Heart left ventricle (tissue), 13 donors: ENCODE results near the gene OMD.

ENCODE experiments used
- POLR2A ChIP-seq, 2 donors: fragments of 450-650 bp; IDR thresholded peaks; one replicate each; pipeline ENCODE4 v1.6.1; 2017; ENCODE audit warnings: antibody characterized with exemption in 2 of 2, mild to moderate bottlenecking in 2 of 2, moderate library complexity in 2 of 2
- TF ChIP-seq, protein P1 (sequence below), 12 donors: fragments of 200-600 bp; sonication (generic) in 4 of 12; IDR thresholded peaks; one replicate each; pipeline versions ENCODE4 v1.5.0 to v1.8.0; 2018 to 2022; ENCODE audit warnings: antibody characterized with exemption in 12 of 12, mild to moderate bottlenecking in 5 of 12
- donor health status: ischemic (EF 13 %, LVEDD 7.1; RV severe dilation, severe dysfunction).
- donor health status: DM: no; HTN: yes; CAD: no.
- donor health status: DM: no; HTN: no; CAD: no.
- donor health status: ischemic (EF 25% LVEDD 6.9; RV normal size, moderate dysfunction).
- donor health status: ischemic (EF 25% LVEDD 5.7; RV mildly dilated, moderate dysfunction).
- donor health status: ischemic (EF 35%, LVEDD 5.7; RV mildly dilated, moderate dysfunction).
- donor health status: nonischemic (EF 11% LVEDD 7.7; RV severe dilation, severe dysfunction).
- donor health status: DM: yes; HTN: yes; CAD: no.
- donor health status: PGD.
- donor health status: ischemic (EF 29% LVEDD 5.4; RV normal size, mild dysfunction).
- donor health status: nonischemic (EF 23%, LVEDD 6.1; RV moderate dilation, normal function).

DNA sequence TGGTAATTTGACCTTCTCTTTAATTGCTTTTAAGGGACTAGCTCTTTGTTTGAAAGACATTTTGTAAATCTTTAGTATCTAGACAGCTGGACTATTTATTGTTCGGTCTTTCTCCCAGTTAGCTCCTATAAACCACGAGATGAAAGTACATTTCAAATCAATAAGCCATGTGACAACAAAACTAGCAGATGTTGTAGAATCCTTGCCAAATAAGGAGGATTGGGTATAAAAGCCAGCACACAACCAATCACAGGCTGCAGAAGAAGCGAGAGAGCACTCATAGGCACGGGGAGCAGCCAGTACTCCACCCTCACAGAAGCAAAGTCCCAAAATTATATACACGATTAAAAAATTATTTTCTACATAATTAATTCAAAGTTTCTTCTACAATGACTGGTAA lies 8.1 kb upstream of the OMD start:
- TF ChIP-seq POLR2A (IDR thresholded peaks at IDR 0.05): no peak
- TF ChIP-seq, protein P1, sequence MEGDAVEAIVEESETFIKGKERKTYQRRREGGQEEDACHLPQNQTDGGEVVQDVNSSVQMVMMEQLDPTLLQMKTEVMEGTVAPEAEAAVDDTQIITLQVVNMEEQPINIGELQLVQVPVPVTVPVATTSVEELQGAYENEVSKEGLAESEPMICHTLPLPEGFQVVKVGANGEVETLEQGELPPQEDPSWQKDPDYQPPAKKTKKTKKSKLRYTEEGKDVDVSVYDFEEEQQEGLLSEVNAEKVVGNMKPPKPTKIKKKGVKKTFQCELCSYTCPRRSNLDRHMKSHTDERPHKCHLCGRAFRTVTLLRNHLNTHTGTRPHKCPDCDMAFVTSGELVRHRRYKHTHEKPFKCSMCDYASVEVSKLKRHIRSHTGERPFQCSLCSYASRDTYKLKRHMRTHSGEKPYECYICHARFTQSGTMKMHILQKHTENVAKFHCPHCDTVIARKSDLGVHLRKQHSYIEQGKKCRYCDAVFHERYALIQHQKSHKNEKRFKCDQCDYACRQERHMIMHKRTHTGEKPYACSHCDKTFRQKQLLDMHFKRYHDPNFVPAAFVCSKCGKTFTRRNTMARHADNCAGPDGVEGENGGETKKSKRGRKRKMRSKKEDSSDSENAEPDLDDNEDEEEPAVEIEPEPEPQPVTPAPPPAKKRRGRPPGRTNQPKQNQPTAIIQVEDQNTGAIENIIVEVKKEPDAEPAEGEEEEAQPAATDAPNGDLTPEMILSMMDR (IDR thresholded peaks at IDR 0.05): no peak
